GM19351 (cell line): ENCODE measurements around the gene LENG1.
"Not testable (repeated sequence)": the region's sequence is repeated elsewhere in the genome, so short reads cannot be mapped to it uniquely, and the experiment has no call there.

Experiments used
- ATAC-seq: cut with Tn5 transposase; IDR thresholded peaks from one replicate; pipeline ENCODE4 v1.9.1; 2021; ENCODE audit warnings: mild to moderate bottlenecking, moderate library complexity; ENCODE audit not compliant: unreplicated experiment

LENG1 gene

GRCh38 chr19:54189735-54190502 lies 30.4 kb upstream of the LENG1 start:
- ATAC-seq, result peak; percentile 41

- peak; percentile 20 for ATAC-seq
Measured at GRCh38 chr19:54189145-54189734, 29.7 kb upstream of the LENG1 start, which contains the start of gene MBOAT7. MBOAT7 (minus strand) TSS chr19:54189580; CDS start chr19:54188508, 1,072 bp downstream.

GRCh38 chr19:54188215-54188871 lies 28.8 kb upstream of the LENG1 start:
- ATAC-seq, result no peak

GRCh38 chr19:54186934-54187381 lies 27.4 kb upstream of the LENG1 start:
- ATAC-seq, result no peak

GRCh38 chr19:54186351-54186750 lies 26.8 kb upstream of the LENG1 start:
- no peak for ATAC-seq

GRCh38 chr19:54183431-54183830 lies 23.9 kb upstream of the LENG1 start:
- ATAC-seq, result no peak

GRCh38 chr19:54181894-54182293 lies 22.4 kb upstream of the LENG1 start:
- not testable (repeated sequence) for ATAC-seq

- no peak for ATAC-seq
Measured at GRCh38 chr19:54180691-54181091, 21.2 kb upstream of the LENG1 start.

- no peak for ATAC-seq
Measured at GRCh38 chr19:54179921-54180461, 20.5 kb upstream of the LENG1 start.

- no peak for ATAC-seq
Measured at GRCh38 chr19:54179262-54179852, 19.8 kb upstream of the LENG1 start.

GRCh38 chr19:54178581-54179261 lies 19.2 kb upstream of the LENG1 start:
- no peak for ATAC-seq

- ATAC-seq, result no peak
Measured at GRCh38 chr19:54173951-54174834, 14.7 kb upstream of the LENG1 start.

- ATAC-seq, result no peak
Measured at GRCh38 chr19:54173359-54173699, 13.8 kb upstream of the LENG1 start.

- ATAC-seq, result no peak
Measured at GRCh38 chr19:54172471-54173358, 13.2 kb upstream of the LENG1 start, which contains the start of gene TMC4. TMC4 (minus strand) TSS chr19:54173160; CDS start chr19:54173117, 43 bp downstream.

- ATAC-seq, result not testable (repeated sequence)
Measured at GRCh38 chr19:54171736-54172431, 12.4 kb upstream of the LENG1 start.

GRCh38 chr19:54169149-54169740 lies 9.7 kb upstream of the LENG1 start:
- no peak for ATAC-seq

GRCh38 chr19:54168174-54168917 lies 8.8 kb upstream of the LENG1 start:
- no peak for ATAC-seq
